DND-41 (cell line): Measurements from ENCODE around the gene SAMSN1.
A peak's percentile ranks its signal among the peaks of the same experiment; 100 is the strongest.

Experiments used
- ATAC-seq: fragments of 200-7000 bp; cut with Tn5 transposase; 3 replicates; pipeline ENCODE4 v1.9.1; 2021; ENCODE audit warnings: low read depth; ENCODE audit not compliant: insufficient read depth
- DNase-seq: peaks from one replicate; pipeline ENCODE4 v3.0.0-alpha.2; 2020
- H2AFZ ChIP-seq: 2 replicates; pipeline ENCODE4 v1.6.0; 2012; ENCODE audit warnings: low read depth, low read length
- H3K27ac ChIP-seq: 2 replicates; pipeline ENCODE4 v1.5.1; 2012; ENCODE audit warnings: low read length, inconsistent platforms
- H3K27me3 ChIP-seq: fragments of 200-600 bp; sonication (generic); 2 replicates; pipeline ENCODE4 v1.6.0; 2012; ENCODE audit warnings: low read length, mild to moderate bottlenecking, inconsistent platforms; ENCODE audit not compliant: insufficient read depth, poor library complexity
- H3K36me3 ChIP-seq: 2 replicates; pipeline ENCODE4 v1.5.1; 2012; ENCODE audit warnings: low read length, inconsistent platforms; ENCODE audit not compliant: insufficient read depth
- H3K4me1 ChIP-seq: 2 replicates; pipeline ENCODE4 v1.5.1; 2012; ENCODE audit warnings: mild to moderate bottlenecking, low read length; ENCODE audit not compliant: insufficient read depth
- H3K4me2 ChIP-seq: 2 replicates; pipeline ENCODE4 v1.6.0; 2012; ENCODE audit warnings: mild to moderate bottlenecking, moderate library complexity, low read length, inconsistent platforms; ENCODE audit not compliant: insufficient read depth
- H3K4me3 ChIP-seq, 2 experiments: fragments of 200-600 bp in 1 of 2; shearing (Covaris generic) in 1 of 2; 2 replicates each; pipeline ENCODE4 v1.5.1; 2012 to 2016; ENCODE audit warnings: inconsistent platforms in 2 of 2, low read length in 2 of 2, mild to moderate bottlenecking in 2 of 2, low read depth in 1 of 2, moderate library complexity in 1 of 2
- H3K79me2 ChIP-seq: 2 replicates; pipeline ENCODE4 v1.6.0; 2012; ENCODE audit warnings: low read length, inconsistent platforms; ENCODE audit not compliant: insufficient read depth
- H3K9ac ChIP-seq: 2 replicates; pipeline ENCODE4 v1.6.0; 2012; ENCODE audit warnings: low read depth, mild to moderate bottlenecking, inconsistent platforms, low read length, moderate library complexity
- H3K9me3 ChIP-seq: 2 replicates; pipeline ENCODE4 v1.5.1; 2012; ENCODE audit warnings: low read length, moderate library complexity, mild to moderate bottlenecking, inconsistent platforms; ENCODE audit not compliant: insufficient read depth, severe bottlenecking
- H4K20me1 ChIP-seq: 2 replicates; pipeline ENCODE4 v1.6.0; 2012; ENCODE audit warnings: low read length; ENCODE audit not compliant: insufficient read depth
- CTCF ChIP-seq: IDR thresholded peaks from 2 replicates; pipeline ENCODE4 v1.5.1; 2012; ENCODE audit warnings: borderline replicate concordance, low read length, moderate library complexity, mild to moderate bottlenecking; ENCODE audit not compliant: poor library complexity, severe bottlenecking; ENCODE audit errors: extremely low read depth
- EZH2 ChIP-seq: IDR thresholded peaks from 3 replicates; pipeline ENCODE4 v1.6.1; 2012; ENCODE audit warnings: borderline replicate concordance, low read depth, mild to moderate bottlenecking, moderate library complexity, low read length, inconsistent platforms; ENCODE audit not compliant: severe bottlenecking

SAMSN1 gene

GRCh38 chr21:14567331-14568279 lies 21.5 kb upstream of the SAMSN1 start:
- no peak overlapping the region for H3K4me3 ChIP-seq
- peak overlapping the region; percentile 15; the same call in 1 of the 2 replicates for H2AFZ ChIP-seq
- TF ChIP-seq CTCF, result no peak
- no peak for TF ChIP-seq EZH2
- DNase-seq (no peak), ATAC-seq (no peak)
- H4K20me1 ChIP-seq, result no peaks in the 10 kb centered on the region
- H3K4me2 ChIP-seq, result no peak overlapping the region
- no peak overlapping the region for H3K9ac ChIP-seq
- 0 out of 2 replicates have a peak, but pooled peaks cover 4% of the 10 kb centered on the region for H3K4me1 ChIP-seq
- H3K79me2 ChIP-seq, result no peaks in the 10 kb centered on the region
- H3K36me3 ChIP-seq, result no peaks in the 10 kb centered on the region
- no peak overlapping the region for H3K27ac ChIP-seq
- no peaks in the 10 kb centered on the region for H3K27me3 ChIP-seq
- no peaks in the 10 kb centered on the region for H3K9me3 ChIP-seq

GRCh38 chr21:14566894-14567293 lies 20.8 kb upstream of the SAMSN1 start:
- Histone ChIP-seq H3K79me2 (no peaks in the 10 kb centered on the region), H2AFZ (no peak overlapping the region), H3K27me3 (no peaks in the 10 kb centered on the region), H3K4me3 (no peak overlapping the region), H3K36me3 (no peaks in the 10 kb centered on the region), H4K20me1 (no peaks in the 10 kb centered on the region), H3K4me2 (no peak overlapping the region), H3K4me1 (0 out of 2 replicates have a peak, but pooled peaks cover 4% of the 10 kb centered on the region), H3K27ac (no peak overlapping the region), H3K9me3 (no peaks in the 10 kb centered on the region), H3K9ac (no peak overlapping the region)
- DNase-seq (no peak), ATAC-seq (peak; percentile 74)
- TF ChIP-seq CTCF, result no peak
- no peak for TF ChIP-seq EZH2

DNA sequence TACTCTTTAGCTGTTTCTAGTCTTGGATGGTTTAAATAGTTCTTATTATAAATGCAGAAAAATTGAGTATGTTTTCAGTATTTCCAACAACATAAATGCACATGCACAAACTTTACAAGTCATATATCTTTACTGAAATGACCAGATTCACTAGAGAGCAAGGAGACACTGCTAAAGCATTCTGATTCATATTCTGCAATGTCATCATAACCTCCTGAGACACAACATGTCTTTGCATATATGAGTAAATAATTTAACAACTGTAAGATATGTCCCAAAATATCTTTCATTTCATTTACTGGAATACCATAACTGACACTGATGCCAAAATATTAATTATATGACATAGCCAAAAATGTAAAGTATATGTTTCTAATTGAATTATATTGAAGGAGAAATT lies 16.8 kb upstream of the SAMSN1 start:
- no peak overlapping the region for H2AFZ ChIP-seq
- no peaks in the 10 kb centered on the region for H4K20me1 ChIP-seq
- no peaks in the 10 kb centered on the region for H3K36me3 ChIP-seq
- H3K9me3 ChIP-seq, result peaks cover 12% of the 10 kb centered on the region
- no peak overlapping the region for H3K4me3 ChIP-seq
- no peak overlapping the region for H3K4me2 ChIP-seq
- peaks cover 27% of the 10 kb centered on the region for H3K4me1 ChIP-seq
- no peaks in the 10 kb centered on the region for H3K27me3 ChIP-seq
- DNase-seq (no peak), ATAC-seq (no peak)
- no peaks in the 10 kb centered on the region for H3K79me2 ChIP-seq
- H3K9ac ChIP-seq, result no peak overlapping the region
- no peak overlapping the region for H3K27ac ChIP-seq
- no peak for TF ChIP-seq CTCF
- no peak for TF ChIP-seq EZH2
